Thoracic aorta (tissue), 2 donors: ENCODE results near the gene MOG. TPM values are rescaled to one million over a fixed set of nuclear protein-coding genes. Genes with fewer than 3 reads are reported as not detected.
A peak's percentile ranks its signal among the peaks of the same experiment; 100 is the strongest.

Experiments used
- ATAC-seq: fragments of 150-250 bp; one replicate; pipeline ENCODE4 v1.8.0; 2017; ENCODE audit warnings: low read depth; ENCODE audit not compliant: insufficient number of reproducible peaks, low FRiP score
- DNase-seq: peaks from one replicate; pipeline ENCODE4 v3.0.0-alpha.2; 2020; ENCODE audit warnings: low spot score
- H3K27ac ChIP-seq, 2 donors: fragments of 200-600 bp; sonication (generic); 1 replicate in 1 of 2; 2 replicates in 1 of 2; pipeline ENCODE4 v1.5.1; 2016; ENCODE audit warnings: mild to moderate bottlenecking in 2 of 2, moderate library complexity in 2 of 2
- H3K27me3 ChIP-seq: fragments of 200-600 bp; sonication (generic); replicated peaks from 2 replicates; pipeline ENCODE4 v1.6.0; 2016; ENCODE audit warnings: mild to moderate bottlenecking; ENCODE audit not compliant: insufficient read depth
- H3K36me3 ChIP-seq: fragments of 200-600 bp; sonication (generic); one replicate; pipeline ENCODE4 v1.5.1; 2016
- H3K4me1 ChIP-seq, 2 donors: fragments of 200-600 bp; sonication (generic); 1 replicate in 1 of 2; 2 replicates in 1 of 2; pipeline versions ENCODE4 v1.5.1 to v1.6.0; 2016; ENCODE audit warnings: low read depth in 2 of 2, mild to moderate bottlenecking in 1 of 2; ENCODE audit not compliant: control insufficient read depth in 1 of 2
- H3K4me3 ChIP-seq: fragments of 200-600 bp; sonication (generic); 2 replicates; pipeline ENCODE4 v1.5.1; 2016; ENCODE audit warnings: mild to moderate bottlenecking
- H3K9me3 ChIP-seq: fragments of 200-600 bp; sonication (generic); 2 replicates; pipeline ENCODE4 v1.5.1; 2016
- total RNA-seq, 2 donors: library from RNA; depleted of rRNA; stranded (reverse); fragments of >200 nt; gene quantifications; one replicate each; pipeline versions ENCODE4 v1.1.0 to v1.2.3, GENCODE V29; 2016
- TF ChIP-seq, protein P1 (sequence below): fragments of 200-600 bp; sonication (generic); IDR thresholded peaks from one replicate; pipeline ENCODE4 v1.5.1; 2019; ENCODE audit warnings: antibody characterized with exemption

The MOG gene
- total RNA-seq, 2 donors from 2014 or later: not detected

DNA sequence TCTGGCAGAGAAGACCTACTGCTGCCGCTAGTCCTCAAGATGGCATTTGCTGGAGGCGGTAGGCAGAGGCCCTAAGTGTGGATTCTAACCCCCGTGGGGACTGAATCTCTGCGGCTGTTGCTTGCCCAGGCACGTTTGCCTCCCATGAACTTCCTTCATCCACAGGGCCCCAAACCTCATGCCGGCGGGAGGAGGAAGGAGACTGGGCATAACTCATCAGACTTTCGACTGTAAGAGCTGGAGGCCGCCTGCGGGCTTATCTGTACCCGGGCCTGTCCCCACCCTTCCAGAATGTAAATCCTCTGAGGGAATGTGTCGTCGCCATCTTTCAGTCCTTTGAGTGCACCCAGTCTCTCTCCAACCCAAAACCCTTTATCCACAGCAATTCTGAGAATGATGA is 23.1 kb downstream of the MOG start:
- TF ChIP-seq, protein P1, sequence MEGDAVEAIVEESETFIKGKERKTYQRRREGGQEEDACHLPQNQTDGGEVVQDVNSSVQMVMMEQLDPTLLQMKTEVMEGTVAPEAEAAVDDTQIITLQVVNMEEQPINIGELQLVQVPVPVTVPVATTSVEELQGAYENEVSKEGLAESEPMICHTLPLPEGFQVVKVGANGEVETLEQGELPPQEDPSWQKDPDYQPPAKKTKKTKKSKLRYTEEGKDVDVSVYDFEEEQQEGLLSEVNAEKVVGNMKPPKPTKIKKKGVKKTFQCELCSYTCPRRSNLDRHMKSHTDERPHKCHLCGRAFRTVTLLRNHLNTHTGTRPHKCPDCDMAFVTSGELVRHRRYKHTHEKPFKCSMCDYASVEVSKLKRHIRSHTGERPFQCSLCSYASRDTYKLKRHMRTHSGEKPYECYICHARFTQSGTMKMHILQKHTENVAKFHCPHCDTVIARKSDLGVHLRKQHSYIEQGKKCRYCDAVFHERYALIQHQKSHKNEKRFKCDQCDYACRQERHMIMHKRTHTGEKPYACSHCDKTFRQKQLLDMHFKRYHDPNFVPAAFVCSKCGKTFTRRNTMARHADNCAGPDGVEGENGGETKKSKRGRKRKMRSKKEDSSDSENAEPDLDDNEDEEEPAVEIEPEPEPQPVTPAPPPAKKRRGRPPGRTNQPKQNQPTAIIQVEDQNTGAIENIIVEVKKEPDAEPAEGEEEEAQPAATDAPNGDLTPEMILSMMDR: no peak
- Histone ChIP-seq H3K36me3 (no peaks in the 10 kb centered on the region), H3K9me3 (no peaks in the 10 kb centered on the region), H3K27me3 (no peaks in the 10 kb centered on the region), H3K4me1 (no peaks in the 10 kb centered on the region), H3K27ac (no peak overlapping the region), H3K4me3 (no peak overlapping the region)
- ATAC-seq (no peak), DNase-seq (no peak)

DNA sequence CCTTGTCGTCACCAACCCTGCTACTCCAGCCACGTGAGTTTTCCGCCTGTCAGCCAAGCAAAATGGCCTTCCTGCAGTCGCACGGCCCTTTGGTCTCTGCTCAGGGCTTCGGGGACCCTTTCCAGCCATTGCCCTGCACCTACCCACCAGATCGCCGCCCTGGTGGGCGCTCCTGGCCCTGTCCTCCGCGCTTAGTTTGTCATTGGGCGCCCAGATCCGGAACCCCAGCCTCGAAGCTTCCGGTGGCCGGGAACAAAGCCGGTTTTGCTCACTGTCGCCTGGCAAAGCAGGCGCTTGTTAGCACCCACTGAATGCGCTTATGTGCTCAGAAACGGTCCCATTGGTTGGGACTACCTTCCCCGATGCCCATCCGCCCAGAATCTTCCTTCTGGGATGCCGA is 23.5 kb downstream of the MOG start:
- no peak for ATAC-seq
- H3K4me3 ChIP-seq: peak overlapping the region; percentile 58
- no peaks in the 10 kb centered on the region for H3K4me1 ChIP-seq
- no peaks in the 10 kb centered on the region for H3K36me3 ChIP-seq
- TF ChIP-seq, protein P1: no peak
- no peak for DNase-seq
- no peaks in the 10 kb centered on the region for H3K9me3 ChIP-seq
- H3K27me3 ChIP-seq: no peaks in the 10 kb centered on the region
- no peak overlapping the region for H3K27ac ChIP-seq

DNA sequence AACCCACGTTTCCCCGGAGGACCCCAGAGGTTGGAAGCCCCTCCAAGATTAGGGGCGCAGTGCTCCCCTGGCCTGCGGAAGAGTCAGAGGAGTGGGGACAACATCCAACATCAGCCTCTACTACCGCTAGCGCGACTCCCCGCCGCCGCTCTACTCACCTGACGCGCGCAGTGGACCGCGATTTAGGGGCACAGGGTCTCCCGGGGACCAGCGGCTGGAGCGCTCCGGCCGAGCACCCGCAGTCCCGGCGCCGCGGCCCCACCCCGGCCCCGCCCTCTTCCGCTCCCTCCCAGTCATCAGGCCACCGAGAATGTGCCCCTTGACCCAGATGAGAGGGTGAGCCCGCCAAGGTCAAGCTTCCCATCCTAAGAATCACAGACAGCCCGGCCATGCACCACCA is 24.0 kb downstream of the MOG start, which contains the start of gene ZFP57:
Gene ZFP57 (minus strand): TSS at position 249 of the 400 bp plus-strand sequence. CDS start 4,149 bp downstream, outside the sequence.
- no peaks in the 10 kb centered on the region for H3K27me3 ChIP-seq

DNA sequence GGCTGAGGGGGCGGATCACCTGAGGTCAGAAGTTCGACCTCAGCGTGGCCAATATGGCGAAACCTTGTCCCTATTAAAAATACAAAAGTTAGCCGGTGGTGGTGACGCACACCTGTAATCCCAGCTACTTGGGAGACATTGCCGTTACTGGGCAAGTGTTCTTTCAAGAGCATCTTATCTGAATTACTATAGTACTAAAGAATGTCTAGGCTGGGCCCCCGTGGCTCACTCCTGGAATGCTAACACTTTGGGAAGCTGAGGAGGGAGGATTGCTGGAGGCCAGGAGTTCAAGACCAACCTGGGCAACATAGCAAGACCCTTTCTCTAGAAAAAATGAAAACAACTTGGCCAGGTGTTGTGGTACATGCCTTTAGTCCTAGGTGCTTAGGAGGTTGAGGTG is 24.9 kb downstream of the MOG start:
- Histone ChIP-seq H3K36me3 (no peaks in the 10 kb centered on the region), H3K4me1 (no peaks in the 10 kb centered on the region), H3K4me3 (no peak overlapping the region), H3K27ac (no peak overlapping the region), H3K9me3 (no peaks in the 10 kb centered on the region), H3K27me3 (no peaks in the 10 kb centered on the region)
- ATAC-seq: no peak
- TF ChIP-seq, protein P1: no peak
- no peak for DNase-seq

More for the DNA sequence above, 24.0 kb downstream of the MOG start, which contains the start of gene ZFP57:
- Histone ChIP-seq H3K4me1 (no peaks in the 10 kb centered on the region), H3K9me3 (no peaks in the 10 kb centered on the region), H3K27ac (no peak within 1 kb of the TSS), H3K36me3 (no peaks in the 10 kb centered on the region), H3K4me3 (peak within 1 kb of the TSS; percentile 58)
- TF ChIP-seq, protein P1: no peak
- ATAC-seq (no peak), DNase-seq (no peak)

DNA sequence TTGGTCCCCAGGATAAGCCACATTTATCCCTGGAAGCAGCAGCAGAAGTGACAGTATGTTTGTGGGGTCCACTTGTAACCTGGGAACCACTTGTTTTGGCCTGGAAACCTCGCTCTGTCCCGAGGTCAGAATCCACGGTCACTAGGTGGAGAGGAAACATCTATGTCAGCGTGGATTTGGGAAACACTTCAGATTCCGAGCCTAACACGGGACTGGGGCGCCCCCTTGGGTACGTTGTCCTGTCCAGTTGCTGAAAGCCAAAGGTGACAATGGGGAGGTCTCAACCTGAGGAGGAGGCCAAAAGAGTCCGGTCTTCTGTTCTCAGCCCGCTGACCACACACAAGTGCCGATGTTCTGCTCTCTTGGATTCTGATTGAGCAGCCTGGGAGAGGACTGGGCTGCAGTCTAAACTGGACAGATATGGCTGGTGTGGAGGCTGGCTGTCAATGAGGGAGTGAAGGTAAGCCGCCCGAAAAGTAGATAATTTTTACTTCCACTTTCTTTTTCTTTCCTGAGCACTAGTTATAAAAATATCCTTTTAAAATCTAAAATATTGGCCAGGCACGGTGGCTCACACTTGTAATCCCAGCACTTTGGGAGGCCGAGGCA is 28.9 kb downstream of the MOG start:
- no peak overlapping the region for H3K4me3 ChIP-seq
- TF ChIP-seq, protein P1: no peak
- ATAC-seq: no peak
- H3K27ac ChIP-seq: no peak overlapping the region
- H3K27me3 ChIP-seq: no peaks in the 10 kb centered on the region
- no peaks in the 10 kb centered on the region for H3K9me3 ChIP-seq
- no peak for DNase-seq
- H3K36me3 ChIP-seq: no peaks in the 10 kb centered on the region
- no peaks in the 10 kb centered on the region for H3K4me1 ChIP-seq
